Measurements from ENCODE around the gene RDH13.

- TF ChIP-seq, protein P1, sequence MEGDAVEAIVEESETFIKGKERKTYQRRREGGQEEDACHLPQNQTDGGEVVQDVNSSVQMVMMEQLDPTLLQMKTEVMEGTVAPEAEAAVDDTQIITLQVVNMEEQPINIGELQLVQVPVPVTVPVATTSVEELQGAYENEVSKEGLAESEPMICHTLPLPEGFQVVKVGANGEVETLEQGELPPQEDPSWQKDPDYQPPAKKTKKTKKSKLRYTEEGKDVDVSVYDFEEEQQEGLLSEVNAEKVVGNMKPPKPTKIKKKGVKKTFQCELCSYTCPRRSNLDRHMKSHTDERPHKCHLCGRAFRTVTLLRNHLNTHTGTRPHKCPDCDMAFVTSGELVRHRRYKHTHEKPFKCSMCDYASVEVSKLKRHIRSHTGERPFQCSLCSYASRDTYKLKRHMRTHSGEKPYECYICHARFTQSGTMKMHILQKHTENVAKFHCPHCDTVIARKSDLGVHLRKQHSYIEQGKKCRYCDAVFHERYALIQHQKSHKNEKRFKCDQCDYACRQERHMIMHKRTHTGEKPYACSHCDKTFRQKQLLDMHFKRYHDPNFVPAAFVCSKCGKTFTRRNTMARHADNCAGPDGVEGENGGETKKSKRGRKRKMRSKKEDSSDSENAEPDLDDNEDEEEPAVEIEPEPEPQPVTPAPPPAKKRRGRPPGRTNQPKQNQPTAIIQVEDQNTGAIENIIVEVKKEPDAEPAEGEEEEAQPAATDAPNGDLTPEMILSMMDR (IDR thresholded peaks at IDR 0.05): no peak
- no peak for TF ChIP-seq EP300 (IDR thresholded peaks at IDR 0.05)
Measured at GRCh38 chr19:55103190-55103589, 40.2 kb upstream of the RDH13 start.
